ENCODE measurements around the gene MGAT4A.

GRCh38 chr2:98771721-98772524 is 41.0 kb upstream of the MGAT4A start:
- no peak for TF ChIP-seq CTCF (IDR thresholded peaks at IDR 0.05 in 2 of 3, conservative IDR thresholded peaks at IDR 0.05 in 1 of 3; ENCODE audit: insufficient read depth in 2 of 3, low read depth in 1 of 3, low read length in 3 of 3)
- no peak for TF ChIP-seq TAF15 (IDR thresholded peaks at IDR 0.05; ENCODE audit: low read depth, low read length)
- TF ChIP-seq ZNF655 (CRISPR knock-in tag; IDR thresholded peaks at IDR 0.05) = no peak
- TF ChIP-seq MXI1 (IDR thresholded peaks at IDR 0.05; ENCODE audit: low read depth, low read length) = no peak
- TF ChIP-seq EP300 (IDR thresholded peaks at IDR 0.05; ENCODE audit: low read length) = no peak
- TF ChIP-seq ZFPM2 (CRISPR knock-in tag; IDR thresholded peaks at IDR 0.05) = no peak
- TF ChIP-seq BRCA1 (IDR thresholded peaks at IDR 0.05) = no peak
- TF ChIP-seq BRCA1 (CRISPR knock-in tag; IDR thresholded peaks at IDR 0.05) = no peak
- no peak for TF ChIP-seq THRB (CRISPR knock-in tag; conservative IDR thresholded peaks at IDR 0.05)

All from K562 (cell line).